ENCODE measurements around the gene TTC12.

- TF ChIP-seq, protein P1, sequence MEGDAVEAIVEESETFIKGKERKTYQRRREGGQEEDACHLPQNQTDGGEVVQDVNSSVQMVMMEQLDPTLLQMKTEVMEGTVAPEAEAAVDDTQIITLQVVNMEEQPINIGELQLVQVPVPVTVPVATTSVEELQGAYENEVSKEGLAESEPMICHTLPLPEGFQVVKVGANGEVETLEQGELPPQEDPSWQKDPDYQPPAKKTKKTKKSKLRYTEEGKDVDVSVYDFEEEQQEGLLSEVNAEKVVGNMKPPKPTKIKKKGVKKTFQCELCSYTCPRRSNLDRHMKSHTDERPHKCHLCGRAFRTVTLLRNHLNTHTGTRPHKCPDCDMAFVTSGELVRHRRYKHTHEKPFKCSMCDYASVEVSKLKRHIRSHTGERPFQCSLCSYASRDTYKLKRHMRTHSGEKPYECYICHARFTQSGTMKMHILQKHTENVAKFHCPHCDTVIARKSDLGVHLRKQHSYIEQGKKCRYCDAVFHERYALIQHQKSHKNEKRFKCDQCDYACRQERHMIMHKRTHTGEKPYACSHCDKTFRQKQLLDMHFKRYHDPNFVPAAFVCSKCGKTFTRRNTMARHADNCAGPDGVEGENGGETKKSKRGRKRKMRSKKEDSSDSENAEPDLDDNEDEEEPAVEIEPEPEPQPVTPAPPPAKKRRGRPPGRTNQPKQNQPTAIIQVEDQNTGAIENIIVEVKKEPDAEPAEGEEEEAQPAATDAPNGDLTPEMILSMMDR (IDR thresholded peaks at IDR 0.05): no peak
- TF ChIP-seq EZH2 (IDR thresholded peaks at IDR 0.05; ENCODE audit: borderline replicate concordance, insufficient read depth, low read depth, low read length, poor library complexity, severe bottlenecking): no peak
Measured at GRCh38 chr11:113408206-113408605, 93.8 kb downstream of the TTC12 start.

All from B cell (primary cell).